Fibroblast of lung (primary cell): ENCODE results near the gene DSG2. TPM values are rescaled to one million over a fixed set of nuclear protein-coding genes. Genes with fewer than 3 reads are reported as not detected.

Experiments used
- DNase-seq, 2 donors: peaks; one replicate each; pipeline versions ENCODE4 v3.0.0 to v3.0.0-alpha.2; 2010; ENCODE audit warnings: low read depth in 2 of 2
- H2AFZ ChIP-seq: 2 replicates; pipeline ENCODE4 v1.5.1; 2012; ENCODE audit warnings: low read length, control low read depth, inconsistent platforms
- H3K27ac ChIP-seq: 2 replicates; pipeline ENCODE4 v1.5.1; 2011; ENCODE audit warnings: low read length, control low read depth; ENCODE audit not compliant: insufficient read depth
- H3K27me3 ChIP-seq: 2 replicates; pipeline ENCODE4 v1.5.1; 2011; ENCODE audit warnings: mild to moderate bottlenecking, low read length; ENCODE audit not compliant: control insufficient read depth, insufficient read depth
- H3K36me3 ChIP-seq: 2 replicates; pipeline ENCODE4 v1.5.1; 2011; ENCODE audit warnings: low read length; ENCODE audit not compliant: control insufficient read depth, insufficient read depth
- H3K4me1 ChIP-seq: 2 replicates; pipeline ENCODE4 v1.5.1; 2011; ENCODE audit warnings: low read length; ENCODE audit not compliant: control insufficient read depth, insufficient read depth; ENCODE audit errors: extremely low read depth
- H3K4me2 ChIP-seq: 2 replicates; pipeline ENCODE4 v1.5.1; 2011; ENCODE audit warnings: low read length, control low read depth; ENCODE audit not compliant: insufficient read depth; ENCODE audit errors: extremely low read depth
- H3K4me3 ChIP-seq, 4 experiments: fragments of 200-600 bp in 1 of 4; sonication (generic) in 1 of 4; replicated peaks in 1 of 4; 2 replicates each; pipeline ENCODE4 v1.5.1; 2011 to 2016; ENCODE audit warnings: low read length in 4 of 4, low read depth in 3 of 4, mild to moderate bottlenecking in 3 of 4, control low read depth in 2 of 4, inconsistent platforms in 1 of 4, mixed read lengths in 1 of 4; ENCODE audit not compliant: insufficient read depth in 1 of 4; ENCODE audit errors: control extremely low read depth in 1 of 4
- H3K79me2 ChIP-seq: 2 replicates; pipeline ENCODE4 v1.5.1; 2012; ENCODE audit warnings: mild to moderate bottlenecking, low read length, inconsistent platforms; ENCODE audit not compliant: control insufficient read depth, insufficient read depth
- H3K9ac ChIP-seq: 2 replicates; pipeline ENCODE4 v1.5.1; 2011; ENCODE audit warnings: mild to moderate bottlenecking, low read length, control low read depth; ENCODE audit not compliant: insufficient read depth
- H3K9me3 ChIP-seq: 2 replicates; pipeline ENCODE4 v1.5.1; 2012; ENCODE audit warnings: low read depth, low read length; ENCODE audit not compliant: control insufficient read depth, insufficient read depth
- H4K20me1 ChIP-seq: 2 replicates; pipeline ENCODE4 v1.5.1; 2011; ENCODE audit warnings: low read length; ENCODE audit not compliant: control insufficient read depth, insufficient read depth; ENCODE audit errors: extremely low read depth
- EZH2 ChIP-seq: IDR thresholded peaks from 2 replicates; pipeline ENCODE4 v1.5.1; 2012; ENCODE audit warnings: low read length, control low read depth, mild to moderate bottlenecking; ENCODE audit errors: missing control alignments
- polyA plus RNA-seq, 2 donors: library from polyadenylated mRNA; depleted of rRNA in 1 of 2; stranded (reverse) in 1 of 2; unstranded in 1 of 2; fragments of >200 nt; gene quantifications; 2 replicates each; pipeline ENCODE4 v1.2.1, GENCODE V29; 2011 to 2012; ENCODE audit warnings: missing spikeins in 1 of 2
- total RNA-seq: library from RNA; depleted of rRNA; stranded (reverse); fragments of >200 nt; gene quantifications from 2 replicates; pipeline ENCODE4 v1.2.1, GENCODE V29; 2014
- TF ChIP-seq, protein P1 (sequence below), 2 donors: IDR thresholded peaks in 1 of 2; conservative IDR thresholded peaks in 1 of 2; 1 replicate in 1 of 2; 2 replicates in 1 of 2; pipeline ENCODE4 v1.5.1; 2011 to 2012; ENCODE audit warnings: low read length in 2 of 2, control low read depth in 1 of 2, inconsistent platforms in 1 of 2, low read depth in 1 of 2, mild to moderate bottlenecking in 1 of 2

DSG2 gene
- total and polyA plus RNA-seq, 2 donors (not counting 1 experiment from before 2014, with no cell fraction given): 0.33 to 1.1 TPM

DNA sequence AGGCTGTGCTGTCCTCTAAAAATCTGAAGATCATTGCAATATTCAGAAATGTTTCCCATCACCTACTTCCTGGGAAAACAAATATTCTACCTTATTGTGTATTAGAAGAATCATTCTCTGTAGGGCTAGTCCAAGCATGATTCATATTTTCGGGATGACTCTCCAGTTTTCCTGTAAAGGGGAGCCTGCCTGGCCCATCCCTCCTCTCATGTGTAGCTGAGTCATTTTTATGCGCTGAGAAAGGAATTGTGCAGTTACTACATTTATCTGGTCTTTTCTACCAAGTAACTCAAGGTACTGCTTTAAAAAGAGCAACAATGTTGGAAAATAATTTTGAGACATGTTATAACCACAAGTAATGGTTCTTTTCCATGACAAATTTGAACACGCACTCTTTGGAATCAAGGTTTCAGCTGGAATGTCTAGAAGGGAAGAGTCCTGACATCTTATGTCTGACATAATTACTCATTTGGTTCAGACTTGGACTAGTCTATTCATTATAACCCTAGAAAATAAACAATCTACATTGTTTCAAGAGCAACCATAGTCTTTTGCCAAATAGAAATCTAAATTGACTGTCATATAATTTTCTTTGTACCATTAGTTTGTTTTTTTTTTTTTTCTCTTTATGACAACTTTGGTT is 43.8 kb upstream of the DSG2 start:
- Histone ChIP-seq H3K9ac (no peak overlapping the region), H3K79me2 (no peaks in the 10 kb centered on the region)

DNA sequence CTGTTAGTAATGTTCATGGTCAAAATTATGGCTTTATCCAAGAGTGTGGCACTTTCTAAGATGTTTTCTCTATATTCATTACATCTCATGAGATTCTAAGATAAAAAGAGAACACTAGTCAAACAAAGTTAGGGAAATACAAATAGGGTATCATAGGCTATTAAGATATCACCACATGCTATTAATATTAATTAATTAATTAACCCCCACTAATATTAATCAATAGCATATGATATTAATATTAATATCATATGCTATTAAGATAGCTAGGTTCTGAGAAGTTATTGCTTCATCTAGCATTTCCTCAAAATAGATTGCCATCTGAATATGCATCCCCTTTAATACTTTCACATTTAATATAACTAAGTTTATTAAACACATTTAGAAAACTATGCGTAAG is 28.3 kb upstream of the DSG2 start:
- Histone ChIP-seq H3K27me3 (no peaks in the 10 kb centered on the region), H2AFZ (no peak overlapping the region), H3K27ac (no peak overlapping the region), H3K9me3 (no peaks in the 10 kb centered on the region), H3K9ac (no peak overlapping the region), H4K20me1 (peaks cover 2% of the 10 kb centered on the region), H3K4me3 (no peak overlapping the region), H3K36me3 (no peaks in the 10 kb centered on the region), H3K4me2 (no peak overlapping the region), H3K79me2 (no peaks in the 10 kb centered on the region), H3K4me1 (no peaks in the 10 kb centered on the region)
- DNase-seq: no peak
- TF ChIP-seq EZH2: no peak
- TF ChIP-seq, protein P1, sequence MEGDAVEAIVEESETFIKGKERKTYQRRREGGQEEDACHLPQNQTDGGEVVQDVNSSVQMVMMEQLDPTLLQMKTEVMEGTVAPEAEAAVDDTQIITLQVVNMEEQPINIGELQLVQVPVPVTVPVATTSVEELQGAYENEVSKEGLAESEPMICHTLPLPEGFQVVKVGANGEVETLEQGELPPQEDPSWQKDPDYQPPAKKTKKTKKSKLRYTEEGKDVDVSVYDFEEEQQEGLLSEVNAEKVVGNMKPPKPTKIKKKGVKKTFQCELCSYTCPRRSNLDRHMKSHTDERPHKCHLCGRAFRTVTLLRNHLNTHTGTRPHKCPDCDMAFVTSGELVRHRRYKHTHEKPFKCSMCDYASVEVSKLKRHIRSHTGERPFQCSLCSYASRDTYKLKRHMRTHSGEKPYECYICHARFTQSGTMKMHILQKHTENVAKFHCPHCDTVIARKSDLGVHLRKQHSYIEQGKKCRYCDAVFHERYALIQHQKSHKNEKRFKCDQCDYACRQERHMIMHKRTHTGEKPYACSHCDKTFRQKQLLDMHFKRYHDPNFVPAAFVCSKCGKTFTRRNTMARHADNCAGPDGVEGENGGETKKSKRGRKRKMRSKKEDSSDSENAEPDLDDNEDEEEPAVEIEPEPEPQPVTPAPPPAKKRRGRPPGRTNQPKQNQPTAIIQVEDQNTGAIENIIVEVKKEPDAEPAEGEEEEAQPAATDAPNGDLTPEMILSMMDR (conservative IDR thresholded peaks at IDR 0.05 in 1 of 2, IDR thresholded peaks at IDR 0.05 in 1 of 2; ENCODE audit: low read depth in 1 of 2, low read length in 2 of 2): no peak

More for the DNA sequence above, 43.8 kb upstream of the DSG2 start:
- TF ChIP-seq, protein P1 (conservative IDR thresholded peaks at IDR 0.05 in 1 of 2, IDR thresholded peaks at IDR 0.05 in 1 of 2; ENCODE audit: low read depth in 1 of 2, low read length in 2 of 2): no peak
- TF ChIP-seq EZH2: no peak
- Histone ChIP-seq H3K4me3 (no peak overlapping the region), H3K4me2 (no peak overlapping the region), H3K36me3 (no peaks in the 10 kb centered on the region), H2AFZ (no peak overlapping the region), H3K9me3 (no peaks in the 10 kb centered on the region), H3K27ac (no peak overlapping the region), H3K4me1 (no peaks in the 10 kb centered on the region), H4K20me1 (no peaks in the 10 kb centered on the region), H3K27me3 (no peaks in the 10 kb centered on the region)
- DNase-seq: peak; percentile 44 to 96

DNA sequence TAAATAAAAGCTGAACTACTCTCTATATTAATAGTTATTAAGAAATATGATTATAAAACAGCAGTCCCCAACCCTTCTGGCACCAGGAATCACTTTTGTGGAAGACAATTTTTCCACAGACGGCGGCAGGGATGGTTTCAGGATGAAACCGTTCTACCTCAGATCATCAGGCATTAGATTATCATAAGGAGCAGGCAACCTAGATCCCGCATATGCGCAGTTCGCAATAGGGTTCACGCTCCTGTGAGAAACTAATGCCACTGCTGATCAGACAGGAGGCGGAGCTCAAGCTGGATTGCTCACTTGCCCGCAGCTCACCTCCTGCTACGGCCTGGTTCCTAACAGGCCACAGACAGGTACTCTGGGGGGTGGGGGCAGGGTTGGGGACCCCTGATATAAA is 19.3 kb upstream of the DSG2 start:
- Histone ChIP-seq H3K27ac (no peak overlapping the region), H3K4me3 (no peak overlapping the region), H4K20me1 (no peaks in the 10 kb centered on the region), H3K4me2 (no peak overlapping the region), H3K79me2 (no peaks in the 10 kb centered on the region), H3K27me3 (no peaks in the 10 kb centered on the region), H2AFZ (no peak overlapping the region), H3K4me1 (no peaks in the 10 kb centered on the region), H3K36me3 (no peaks in the 10 kb centered on the region), H3K9ac (no peak overlapping the region), H3K9me3 (no peaks in the 10 kb centered on the region)
- no peak for TF ChIP-seq EZH2
- TF ChIP-seq, protein P1 (conservative IDR thresholded peaks at IDR 0.05 in 1 of 2, IDR thresholded peaks at IDR 0.05 in 1 of 2; ENCODE audit: low read depth in 1 of 2, low read length in 2 of 2): no peak
- DNase-seq: no peak
